Type B pancreatic cell (in vitro differentiated cells): ENCODE data around the gene UBE2K. TPM values are rescaled to one million over a fixed set of nuclear protein-coding genes. Genes with fewer than 3 reads are reported as not detected.

ENCODE experiments used
- DNase-seq: peaks from one replicate; pipeline ENCODE4 v3.0.0; 2021; ENCODE audit warnings: mixed read lengths; ENCODE audit not compliant: unreplicated experiment; ENCODE audit errors: extremely low spot score
- H3K27ac Mint-ChIP-seq: 2 replicates; pipeline ENCODE4 v1.8.0; 2021; ENCODE audit warnings: mild to moderate bottlenecking, mixed read lengths
- H3K27me3 Mint-ChIP-seq: 2 replicates; pipeline ENCODE4 v1.8.0; 2021; ENCODE audit warnings: mixed read lengths
- H3K36me3 Mint-ChIP-seq: 2 replicates; pipeline ENCODE4 v1.8.0; 2021; ENCODE audit warnings: mixed read lengths
- H3K4me1 Mint-ChIP-seq: one replicate; pipeline ENCODE4 v1.8.0; 2021; ENCODE audit warnings: mixed read lengths; ENCODE audit not compliant: unreplicated experiment
- H3K4me3 Mint-ChIP-seq: 2 replicates; pipeline ENCODE4 v1.8.0; 2021; ENCODE audit warnings: mild to moderate bottlenecking, mixed read lengths
- H3K9me3 Mint-ChIP-seq: 2 replicates; pipeline ENCODE4 v1.8.0; 2021; ENCODE audit warnings: mixed read lengths
- total RNA-seq: library from RNA; stranded (reverse); gene quantifications from 2 replicates; pipeline ENCODE4 v1.2.1, GENCODE V29; 2021; ENCODE audit warnings: low replicate concordance
- TF ChIP-seq, protein P1 (sequence below): fragments of 200-600 bp; sonication (generic); conservative IDR thresholded peaks from 2 replicates; pipeline ENCODE4 v1.5.0; 2021; ENCODE audit warnings: antibody characterized with exemption, mild to moderate bottlenecking

UBE2K gene
- total RNA-seq, 1 donor from 2014 or later: 87.7 TPM

- H3K36me3 Mint-ChIP-seq: peaks cover 13% of the 10 kb centered on the region
- no peaks in the 10 kb centered on the region for H3K27me3 Mint-ChIP-seq
- peaks cover 17% of the 10 kb centered on the region for H3K4me1 Mint-ChIP-seq
- TF ChIP-seq, protein P1, sequence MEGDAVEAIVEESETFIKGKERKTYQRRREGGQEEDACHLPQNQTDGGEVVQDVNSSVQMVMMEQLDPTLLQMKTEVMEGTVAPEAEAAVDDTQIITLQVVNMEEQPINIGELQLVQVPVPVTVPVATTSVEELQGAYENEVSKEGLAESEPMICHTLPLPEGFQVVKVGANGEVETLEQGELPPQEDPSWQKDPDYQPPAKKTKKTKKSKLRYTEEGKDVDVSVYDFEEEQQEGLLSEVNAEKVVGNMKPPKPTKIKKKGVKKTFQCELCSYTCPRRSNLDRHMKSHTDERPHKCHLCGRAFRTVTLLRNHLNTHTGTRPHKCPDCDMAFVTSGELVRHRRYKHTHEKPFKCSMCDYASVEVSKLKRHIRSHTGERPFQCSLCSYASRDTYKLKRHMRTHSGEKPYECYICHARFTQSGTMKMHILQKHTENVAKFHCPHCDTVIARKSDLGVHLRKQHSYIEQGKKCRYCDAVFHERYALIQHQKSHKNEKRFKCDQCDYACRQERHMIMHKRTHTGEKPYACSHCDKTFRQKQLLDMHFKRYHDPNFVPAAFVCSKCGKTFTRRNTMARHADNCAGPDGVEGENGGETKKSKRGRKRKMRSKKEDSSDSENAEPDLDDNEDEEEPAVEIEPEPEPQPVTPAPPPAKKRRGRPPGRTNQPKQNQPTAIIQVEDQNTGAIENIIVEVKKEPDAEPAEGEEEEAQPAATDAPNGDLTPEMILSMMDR: no peak
- DNase-seq: no peak
- no peak overlapping the region for H3K27ac Mint-ChIP-seq
- no peak overlapping the region for H3K4me3 Mint-ChIP-seq
- no peaks in the 10 kb centered on the region for H3K9me3 Mint-ChIP-seq
Measured at GRCh38 chr4:39710098-39710896, 12.4 kb downstream of the UBE2K start.

DNA sequence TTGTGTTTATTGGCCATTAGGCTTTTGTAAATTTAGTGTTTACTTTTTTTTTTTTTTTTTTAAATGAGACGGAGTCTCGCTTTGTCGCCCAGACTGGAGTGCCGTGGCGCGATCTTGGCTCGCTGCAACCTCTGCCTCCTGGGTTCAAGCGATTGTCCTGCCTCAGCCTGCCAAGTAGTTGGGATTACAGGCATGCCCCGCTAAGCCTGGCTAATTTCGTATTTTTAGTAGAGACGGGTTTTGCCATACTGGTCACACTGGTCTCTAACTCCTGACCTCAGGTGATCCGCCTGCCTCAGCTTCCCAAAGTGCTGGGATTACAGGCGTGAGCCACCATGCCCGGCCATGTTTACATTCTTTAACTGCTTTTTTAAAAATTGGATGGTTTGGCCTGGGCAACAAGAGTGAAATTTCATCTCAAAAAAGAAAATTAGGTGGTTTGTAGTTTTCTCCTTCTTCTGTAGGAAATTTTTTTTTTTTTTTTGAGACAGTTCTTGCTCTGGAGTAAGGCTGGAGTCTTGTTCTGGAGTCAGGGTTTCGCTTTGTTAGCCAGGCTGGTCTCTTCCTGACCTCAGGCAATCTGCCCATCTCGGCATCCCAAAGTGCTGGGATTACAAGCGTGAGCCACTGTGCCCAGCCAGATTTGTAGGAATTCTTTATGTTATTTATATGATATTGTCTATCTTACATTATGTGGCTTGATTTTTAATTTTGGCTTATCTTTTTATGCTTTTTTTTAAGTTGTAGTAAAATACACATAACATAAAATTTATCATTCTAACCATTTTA lies 15.1 kb downstream of the UBE2K start:
- Mint-ChIP-seq H3K36me3 (peaks cover 17% of the 10 kb centered on the region), H3K27me3 (no peaks in the 10 kb centered on the region), H3K4me1 (peaks cover 17% of the 10 kb centered on the region), H3K9me3 (no peaks in the 10 kb centered on the region), H3K27ac (no peak overlapping the region), H3K4me3 (no peak overlapping the region)
- TF ChIP-seq, protein P1: no peak
- no peak for DNase-seq

GRCh38 chr4:39713691-39714090 lies 15.8 kb downstream of the UBE2K start:
- Mint-ChIP-seq H3K4me1 (peaks cover 11% of the 10 kb centered on the region), H3K27me3 (no peaks in the 10 kb centered on the region), H3K27ac (no peak overlapping the region), H3K4me3 (no peak overlapping the region), H3K9me3 (no peaks in the 10 kb centered on the region), H3K36me3 (peaks cover 18% of the 10 kb centered on the region)
- TF ChIP-seq, protein P1: no peak
- DNase-seq: no peak

DNA sequence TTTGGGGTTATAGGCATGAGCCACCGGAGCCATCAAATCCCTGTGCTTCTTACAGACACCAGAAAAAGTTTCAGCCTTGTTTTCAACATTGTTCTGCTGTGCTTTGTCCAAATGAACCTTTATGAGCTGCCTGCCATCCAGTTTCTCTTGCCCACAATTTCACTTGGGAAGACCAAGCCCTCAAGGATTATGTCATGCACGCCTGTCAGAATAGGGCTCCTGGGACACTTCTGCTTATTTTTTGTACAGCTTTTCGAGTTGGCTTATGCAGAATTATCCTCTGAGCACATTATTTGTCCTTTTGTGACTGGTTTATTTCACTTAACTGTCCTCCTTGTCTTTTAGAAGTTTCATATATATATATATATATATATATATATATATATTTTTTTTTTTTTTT lies 16.2 kb downstream of the UBE2K start:
- no peak overlapping the region for H3K27ac Mint-ChIP-seq
- TF ChIP-seq, protein P1: no peak
- H3K4me1 Mint-ChIP-seq: peaks cover 11% of the 10 kb centered on the region
- H3K4me3 Mint-ChIP-seq: no peak overlapping the region
- H3K36me3 Mint-ChIP-seq: peaks cover 22% of the 10 kb centered on the region
- no peaks in the 10 kb centered on the region for H3K27me3 Mint-ChIP-seq
- no peak for DNase-seq
- H3K9me3 Mint-ChIP-seq: no peaks in the 10 kb centered on the region

- H3K27ac Mint-ChIP-seq: no peak overlapping the region
- no peak overlapping the region for H3K4me3 Mint-ChIP-seq
- H3K36me3 Mint-ChIP-seq: peaks cover 33% of the 10 kb centered on the region
- no peaks in the 10 kb centered on the region for H3K27me3 Mint-ChIP-seq
- peaks cover 22% of the 10 kb centered on the region for H3K4me1 Mint-ChIP-seq
- DNase-seq: no peak
- TF ChIP-seq, protein P1: no peak
- no peaks in the 10 kb centered on the region for H3K9me3 Mint-ChIP-seq
Measured at GRCh38 chr4:39715788-39716187, 17.9 kb downstream of the UBE2K start.
